GM23248 (cell line): ENCODE measurements around the gene NFIA. TPM values are rescaled to one million over a fixed set of nuclear protein-coding genes. Genes with fewer than 3 reads are reported as not detected.

ENCODE experiments used
- DNase-seq: peaks from one replicate; pipeline ENCODE4 v3.0.0-alpha.2; 2015
- H2AFZ ChIP-seq: fragments of 200-600 bp; sonication (generic); 2 replicates; pipeline ENCODE4 v1.6.1; 2016; ENCODE audit warnings: antibody characterized with exemption
- H3F3A ChIP-seq: fragments of 200-600 bp; sonication (generic); 2 replicates; pipeline ENCODE4 v1.6.1; 2016; ENCODE audit warnings: mild to moderate bottlenecking, antibody characterized with exemption, mixed run types; ENCODE audit not compliant: insufficient read depth
- H3K27ac ChIP-seq: fragments of 200-600 bp; sonication (generic); 2 replicates; pipeline ENCODE4 v1.5.1; 2016; ENCODE audit warnings: mild to moderate bottlenecking
- H3K27me3 ChIP-seq: fragments of 200-600 bp; sonication (generic); replicated peaks from 2 replicates; pipeline ENCODE4 v1.6.1; 2016; ENCODE audit warnings: mild to moderate bottlenecking; ENCODE audit not compliant: insufficient read depth
- H3K36me3 ChIP-seq: fragments of 200-600 bp; sonication (generic); 2 replicates; pipeline ENCODE4 v1.6.1; 2016; ENCODE audit warnings: low read depth, mild to moderate bottlenecking
- H3K4me1 ChIP-seq: fragments of 200-600 bp; sonication (generic); 2 replicates; pipeline ENCODE4 v1.6.1; 2016; ENCODE audit warnings: mild to moderate bottlenecking; ENCODE audit not compliant: insufficient read depth
- H3K4me2 ChIP-seq: fragments of 200-600 bp; sonication (generic); one replicate; pipeline ENCODE4 v1.6.1; 2016; ENCODE audit warnings: mild to moderate bottlenecking; ENCODE audit not compliant: unreplicated experiment
- H3K4me3 ChIP-seq: fragments of 200-600 bp; sonication (generic); 2 replicates; pipeline ENCODE4 v1.5.1; 2016; ENCODE audit warnings: mild to moderate bottlenecking
- H3K79me2 ChIP-seq: fragments of 200-600 bp; sonication (generic); 2 replicates; pipeline ENCODE4 v1.6.1; 2016; ENCODE audit warnings: mild to moderate bottlenecking; ENCODE audit not compliant: insufficient read depth
- H3K9ac ChIP-seq: fragments of 200-600 bp; sonication (generic); 2 replicates; pipeline ENCODE4 v1.6.1; 2016; ENCODE audit warnings: mild to moderate bottlenecking
- H3K9me2 ChIP-seq: fragments of 200-600 bp; sonication (generic); 2 replicates; pipeline ENCODE4 v1.6.1; 2016; ENCODE audit warnings: mixed run types, mild to moderate bottlenecking, moderate library complexity; ENCODE audit not compliant: insufficient read depth
- H3K9me3 ChIP-seq: fragments of 200-600 bp; sonication (generic); one replicate; pipeline ENCODE4 v1.6.1; 2017; ENCODE audit warnings: low read depth
- H4K20me1 ChIP-seq: fragments of 200-600 bp; sonication (generic); 2 replicates; pipeline ENCODE4 v1.6.0; 2016; ENCODE audit not compliant: insufficient read depth
- EZH2 ChIP-seq: fragments of 200-600 bp; sonication (generic); IDR thresholded peaks from 2 replicates; pipeline ENCODE4 v1.6.1; 2018; ENCODE audit warnings: antibody characterized with exemption, mild to moderate bottlenecking; ENCODE audit not compliant: insufficient read depth, poor library complexity, severe bottlenecking
- EZH2phosphoT487 ChIP-seq: fragments of 200-600 bp; sonication (generic); IDR thresholded peaks from 2 replicates; pipeline ENCODE4 v1.6.1; 2018; ENCODE audit warnings: antibody characterized with exemption, moderate library complexity, mild to moderate bottlenecking, low read depth; ENCODE audit not compliant: insufficient read depth
- WGBS, 2 experiments: methylation state at CpG; one replicate each; pipeline ENCODE4 v1.1.6; 2015 to 2017; ENCODE audit warnings: low lambda C conversion rate in 2 of 2, low coverage in 1 of 2; ENCODE audit errors: missing lambda C conversion rate in 2 of 2; 5-methylcytosine and 5-hydroxymethylcytosine counted together
- in situ Hi-C: fragments of 300-500 bp; cut with MboI; formaldehyde crosslinking; loops from 2 replicates; pipeline ENCODE4 v1.15.0; 2020
- polyA plus RNA-seq: library from polyadenylated mRNA; unstranded; fragments of >200 nt; fragmentation: Nextera tagmentation; extraction: Ambion mirVana; gene quantifications from 2 replicates; pipeline ENCODE4 v1.2.1, GENCODE V29; 2016
- total RNA-seq: library from RNA; depleted of rRNA; stranded (reverse); fragments of >200 nt; shearing (Covaris generic); gene quantifications from 2 replicates; pipeline ENCODE4 v1.2.3, GENCODE V29; 2014

NFIA gene
- total and polyA plus RNA-seq, 2 experiments from 2014 or later: 3.4 to 8.8 TPM

- Histone ChIP-seq H3K4me1 (no peaks in the 10 kb centered on the region), H3K9me2 (no peaks in the 10 kb centered on the region), H3F3A (no peaks in the 10 kb centered on the region), H3K4me2 (no peak overlapping the region), H3K27me3 (no peaks in the 10 kb centered on the region), H3K79me2 (no peaks in the 10 kb centered on the region), H3K4me3 (no peak overlapping the region), H3K36me3 (no peaks in the 10 kb centered on the region), H3K9me3 (no peaks in the 10 kb centered on the region), H3K9ac (no peak overlapping the region), H4K20me1 (no peaks in the 10 kb centered on the region), H2AFZ (no peak overlapping the region), H3K27ac (no peak overlapping the region)
- TF ChIP-seq EZH2 (no peak), EZH2phosphoT487 (no peak)
- WGBS, 2 experiments: 88 to 94% methylated on average over 3 of the region's 3 CpGs
- in situ Hi-C loops: no loop called here
- no peak for DNase-seq
These were observed 337.9 kb downstream of the NFIA start for GRCh38 chr1:61420243-61420642.

GRCh38 chr1:61420909-61421835 lies 338.8 kb downstream of the NFIA start:
- no peaks in the 10 kb centered on the region for H4K20me1 ChIP-seq
- no peak overlapping the region for H2AFZ ChIP-seq
- no peaks in the 10 kb centered on the region for H3K9me2 ChIP-seq
- no peak overlapping the region for H3K4me3 ChIP-seq
- no peak overlapping the region for H3K4me2 ChIP-seq
- no peaks in the 10 kb centered on the region for H3K4me1 ChIP-seq
- no peaks in the 10 kb centered on the region for H3K36me3 ChIP-seq
- H3K27me3 ChIP-seq: no peaks in the 10 kb centered on the region
- no peak overlapping the region for H3K27ac ChIP-seq
- H3K79me2 ChIP-seq: no peaks in the 10 kb centered on the region
- no peaks in the 10 kb centered on the region for H3F3A ChIP-seq
- in situ Hi-C loops: no loop called here
- TF ChIP-seq EZH2phosphoT487 (no peak), EZH2 (no peak)
- WGBS, 2 experiments: 92 to 94% methylated on average over 14 of the region's 14 CpGs
- no peak for DNase-seq
- no peaks in the 10 kb centered on the region for H3K9me3 ChIP-seq
- H3K9ac ChIP-seq: no peak overlapping the region

GRCh38 chr1:61423643-61424042 lies 341.3 kb downstream of the NFIA start:
- in situ Hi-C loops: no loop called here
- Histone ChIP-seq H3K9me3 (no peaks in the 10 kb centered on the region), H4K20me1 (no peaks in the 10 kb centered on the region), H3K9me2 (no peaks in the 10 kb centered on the region), H3K27ac (no peak overlapping the region), H2AFZ (no peak overlapping the region), H3K4me3 (no peak overlapping the region), H3K79me2 (no peaks in the 10 kb centered on the region), H3K27me3 (no peaks in the 10 kb centered on the region), H3K9ac (no peak overlapping the region), H3K4me2 (no peak overlapping the region), H3K4me1 (no peaks in the 10 kb centered on the region), H3K36me3 (no peaks in the 10 kb centered on the region), H3F3A (no peaks in the 10 kb centered on the region)
- no peak for TF ChIP-seq EZH2phosphoT487
- TF ChIP-seq EZH2: no peak
- DNase-seq: no peak

- in situ Hi-C loops: no loop called here
- Histone ChIP-seq H2AFZ (no peak overlapping the region), H3K9me2 (no peaks in the 10 kb centered on the region), H3K4me2 (no peak overlapping the region), H4K20me1 (no peaks in the 10 kb centered on the region), H3K36me3 (no peaks in the 10 kb centered on the region), H3K4me1 (no peaks in the 10 kb centered on the region), H3K4me3 (no peak overlapping the region), H3K27me3 (no peaks in the 10 kb centered on the region), H3F3A (no peaks in the 10 kb centered on the region), H3K9ac (no peak overlapping the region), H3K9me3 (no peaks in the 10 kb centered on the region), H3K27ac (no peak overlapping the region), H3K79me2 (no peaks in the 10 kb centered on the region)
- 79 to 81% methylated on average over 3 of the region's 3 CpGs for WGBS, 2 experiments
- no peak for DNase-seq
- no peak for TF ChIP-seq EZH2
- no peak for TF ChIP-seq EZH2phosphoT487
These were observed 342.0 kb downstream of the NFIA start for GRCh38 chr1:61424382-61424781.
